Measurements from ENCODE around the gene MLLT3. TPM values are rescaled to one million over a fixed set of nuclear protein-coding genes. Genes with fewer than 3 reads are reported as not detected.

Gene MLLT3
- total RNA-seq, 1 donor: 61.1 TPM

- no peaks in the 10 kb centered on the region for H3K4me1 ChIP-seq (ENCODE audit: insufficient read depth, low read length)
- no peaks in the 10 kb centered on the region for H3K27me3 ChIP-seq (ENCODE audit: insufficient read depth, low read length)
- H3K9me3 ChIP-seq (ENCODE audit: low read depth, low read length): no peaks in the 10 kb centered on the region
- H3K4me3 ChIP-seq (ENCODE audit: low read length): no peak overlapping the region
Observed at GRCh38 chr9:20563917-20564316, 58.4 kb downstream of the MLLT3 start.

- Histone ChIP-seq H3K4me1 (ENCODE audit: insufficient read depth, low read length) (peaks cover 4% of the 10 kb centered on the region), H3K4me3 (ENCODE audit: low read length) (no peak overlapping the region), H3K27me3 (ENCODE audit: insufficient read depth, low read length) (no peaks in the 10 kb centered on the region), H3K9me3 (ENCODE audit: low read depth, low read length) (no peaks in the 10 kb centered on the region)
Observed at GRCh38 chr9:20562051-20562450, 60.2 kb downstream of the MLLT3 start.

- peaks cover 4% of the 10 kb centered on the region for H3K4me1 ChIP-seq (ENCODE audit: insufficient read depth, low read length)
- no peaks in the 10 kb centered on the region for H3K27me3 ChIP-seq (ENCODE audit: insufficient read depth, low read length)
- H3K9me3 ChIP-seq (ENCODE audit: low read depth, low read length): no peaks in the 10 kb centered on the region
- no peak overlapping the region for H3K4me3 ChIP-seq (ENCODE audit: low read length)
Observed at GRCh38 chr9:20561531-20561930, 60.8 kb downstream of the MLLT3 start.

- Histone ChIP-seq H3K9me3 (ENCODE audit: low read depth, low read length) (no peaks in the 10 kb centered on the region), H3K27me3 (ENCODE audit: insufficient read depth, low read length) (no peaks in the 10 kb centered on the region), H3K4me3 (ENCODE audit: low read length) (no peak overlapping the region), H3K4me1 (ENCODE audit: insufficient read depth, low read length) (peaks cover 9% of the 10 kb centered on the region)
Observed at GRCh38 chr9:20559231-20559890, 62.9 kb downstream of the MLLT3 start.

GRCh38 chr9:20558566-20559016 lies 63.7 kb downstream of the MLLT3 start:
- no peak overlapping the region for H3K4me3 ChIP-seq (ENCODE audit: low read length)
- no peaks in the 10 kb centered on the region for H3K27me3 ChIP-seq (ENCODE audit: insufficient read depth, low read length)
- H3K9me3 ChIP-seq (ENCODE audit: low read depth, low read length): no peaks in the 10 kb centered on the region
- H3K4me1 ChIP-seq (ENCODE audit: insufficient read depth, low read length): peaks cover 9% of the 10 kb centered on the region

GRCh38 chr9:20557890-20558565 lies 64.3 kb downstream of the MLLT3 start:
- peaks cover 13% of the 10 kb centered on the region for H3K4me1 ChIP-seq (ENCODE audit: insufficient read depth, low read length)
- H3K4me3 ChIP-seq (ENCODE audit: low read length): no peak overlapping the region
- H3K27me3 ChIP-seq (ENCODE audit: insufficient read depth, low read length): no peaks in the 10 kb centered on the region
- H3K9me3 ChIP-seq (ENCODE audit: low read depth, low read length): no peaks in the 10 kb centered on the region

- Histone ChIP-seq H3K9me3 (ENCODE audit: low read depth, low read length) (no peaks in the 10 kb centered on the region), H3K4me1 (ENCODE audit: insufficient read depth, low read length) (peaks cover 13% of the 10 kb centered on the region), H3K27me3 (ENCODE audit: insufficient read depth, low read length) (no peaks in the 10 kb centered on the region), H3K4me3 (ENCODE audit: low read length) (no peak overlapping the region)
Observed at GRCh38 chr9:20557285-20557684, 65.0 kb downstream of the MLLT3 start.

GRCh38 chr9:20553558-20554149 lies 68.6 kb downstream of the MLLT3 start:
- H3K4me1 ChIP-seq (ENCODE audit: insufficient read depth, low read length): peaks cover 13% of the 10 kb centered on the region
- H3K9me3 ChIP-seq (ENCODE audit: low read depth, low read length): no peaks in the 10 kb centered on the region
- H3K27me3 ChIP-seq (ENCODE audit: insufficient read depth, low read length): no peaks in the 10 kb centered on the region
- H3K4me3 ChIP-seq (ENCODE audit: low read length): no peak overlapping the region

- Histone ChIP-seq H3K4me1 (ENCODE audit: insufficient read depth, low read length) (peaks cover 11% of the 10 kb centered on the region), H3K9me3 (ENCODE audit: low read depth, low read length) (no peaks in the 10 kb centered on the region), H3K27me3 (ENCODE audit: insufficient read depth, low read length) (no peaks in the 10 kb centered on the region), H3K4me3 (ENCODE audit: low read length) (no peak overlapping the region)
Observed at GRCh38 chr9:20552874-20553557, 69.3 kb downstream of the MLLT3 start.

- no peaks in the 10 kb centered on the region for H3K9me3 ChIP-seq (ENCODE audit: low read depth, low read length)
- H3K4me3 ChIP-seq (ENCODE audit: low read length): no peak overlapping the region
- peaks cover 9% of the 10 kb centered on the region for H3K4me1 ChIP-seq (ENCODE audit: insufficient read depth, low read length)
- no peaks in the 10 kb centered on the region for H3K27me3 ChIP-seq (ENCODE audit: insufficient read depth, low read length)
Observed at GRCh38 chr9:20551835-20552234, 70.5 kb downstream of the MLLT3 start.

GRCh38 chr9:20551236-20551635 lies 71.1 kb downstream of the MLLT3 start:
- no peak overlapping the region for H3K4me3 ChIP-seq (ENCODE audit: low read length)
- no peaks in the 10 kb centered on the region for H3K27me3 ChIP-seq (ENCODE audit: insufficient read depth, low read length)
- H3K9me3 ChIP-seq (ENCODE audit: low read depth, low read length): no peaks in the 10 kb centered on the region
- H3K4me1 ChIP-seq (ENCODE audit: insufficient read depth, low read length): peaks cover 9% of the 10 kb centered on the region

GRCh38 chr9:20550326-20550725 lies 72.0 kb downstream of the MLLT3 start:
- H3K4me3 ChIP-seq (ENCODE audit: low read length): no peak overlapping the region
- peaks cover 8% of the 10 kb centered on the region for H3K4me1 ChIP-seq (ENCODE audit: insufficient read depth, low read length)
- H3K27me3 ChIP-seq (ENCODE audit: insufficient read depth, low read length): no peaks in the 10 kb centered on the region
- H3K9me3 ChIP-seq (ENCODE audit: low read depth, low read length): no peaks in the 10 kb centered on the region

GRCh38 chr9:20549053-20549452 lies 73.2 kb downstream of the MLLT3 start:
- Histone ChIP-seq H3K27me3 (ENCODE audit: insufficient read depth, low read length) (no peaks in the 10 kb centered on the region), H3K4me3 (ENCODE audit: low read length) (no peak overlapping the region)

GRCh38 chr9:20545023-20545622 lies 77.2 kb downstream of the MLLT3 start:
- Histone ChIP-seq H3K4me1 (ENCODE audit: insufficient read depth, low read length) (no peaks in the 10 kb centered on the region), H3K27me3 (ENCODE audit: insufficient read depth, low read length) (no peaks in the 10 kb centered on the region), H3K9me3 (ENCODE audit: low read depth, low read length) (peaks cover 10% of the 10 kb centered on the region), H3K4me3 (ENCODE audit: low read length) (no peak overlapping the region)

More at GRCh38 chr9:20549053-20549452, 73.2 kb downstream of the MLLT3 start:
- no peaks in the 10 kb centered on the region for H3K9me3 ChIP-seq (ENCODE audit: low read depth, low read length)
- peaks cover 4% of the 10 kb centered on the region for H3K4me1 ChIP-seq (ENCODE audit: insufficient read depth, low read length)

All from mononuclear cell (primary cell).